Fibroblast of mammary gland (primary cell): ENCODE data around the gene NPIPA3.
"Not testable (repeated sequence)": the region's sequence is repeated elsewhere in the genome, so short reads cannot be mapped to it uniquely, and the experiment has no call there.

Experiments used
- DNase-seq: peaks from one replicate; pipeline ENCODE4 v3.0.0-alpha.2; 2010; ENCODE audit warnings: low read depth
- H3K4me3 ChIP-seq: 2 replicates; pipeline ENCODE4 v1.5.1; 2011; ENCODE audit warnings: low read depth, mild to moderate bottlenecking, low read length, moderate library complexity; ENCODE audit not compliant: control insufficient read depth

Gene NPIPA3

GRCh38 chr16:14740832-14741385, 37.7 kb downstream of the NPIPA3 start:
- not testable (repeated sequence) for H3K4me3 ChIP-seq, DNase-seq

GRCh38 chr16:14741794-14742193, 38.6 kb downstream of the NPIPA3 start:
- H3K4me3 ChIP-seq, DNase-seq: not testable (repeated sequence)

- H3K4me3 ChIP-seq, DNase-seq: not testable (repeated sequence)
Measured at GRCh38 chr16:14742273-14743128, 39.3 kb downstream of the NPIPA3 start, which contains the start of gene NPIPA2. NPIPA2 (plus strand) TSS chr16:14742533; CDS start chr16:14748066, 5,533 bp downstream.

GRCh38 chr16:14773654-14774053, 70.4 kb downstream of the NPIPA3 start:
- not testable (repeated sequence) for H3K4me3 ChIP-seq, DNase-seq

GRCh38 chr16:14775624-14776023, 72.4 kb downstream of the NPIPA3 start:
- H3K4me3 ChIP-seq, DNase-seq: not testable (repeated sequence)
